Spleen (tissue), 11 donors: ENCODE measurements around the gene RSBN1L. TPM values are rescaled to one million over a fixed set of nuclear protein-coding genes. Genes with fewer than 3 reads are reported as not detected.

Source experiments
- DNase-seq: peaks from one replicate; pipeline ENCODE4 v3.0.0-alpha.2; 2020
- H3K27ac ChIP-seq, 8 donors: fragments of 200-600 bp; sonication (generic) in 7 of 8; 1 replicate in 4 of 8; 2 replicates in 4 of 8; pipeline versions ENCODE4 v1.5.0 to v1.8.0; 2016 to 2021; ENCODE audit warnings: inconsistent platforms in 4 of 8, mild to moderate bottlenecking in 4 of 8, moderate library complexity in 1 of 8
- H3K27me3 ChIP-seq, 7 donors: fragments of 200-600 bp; sonication (generic) in 6 of 7; replicated peaks in 1 of 7; 1 replicate in 4 of 7; 2 replicates in 3 of 7; pipeline versions ENCODE4 v1.5.0 to v1.8.0; 2016 to 2021; ENCODE audit warnings: inconsistent platforms in 3 of 7, mild to moderate bottlenecking in 1 of 7
- H3K36me3 ChIP-seq, 6 donors: fragments of 200-600 bp; sonication (generic) in 5 of 6; 1 replicate in 4 of 6; 2 replicates in 2 of 6; pipeline versions ENCODE4 v1.5.0 to v1.8.0; 2016 to 2021; ENCODE audit warnings: inconsistent platforms in 2 of 6
- H3K4me1 ChIP-seq, 6 donors: fragments of 200-600 bp; sonication (generic) in 5 of 6; 1 replicate in 3 of 6; 2 replicates in 3 of 6; pipeline versions ENCODE4 v1.5.0 to v1.8.0; 2016 to 2021; ENCODE audit warnings: inconsistent platforms in 3 of 6
- H3K4me3 ChIP-seq, 8 donors: fragments of 200-600 bp; sonication (generic) in 7 of 8; 1 replicate in 4 of 8; 2 replicates in 4 of 8; pipeline versions ENCODE4 v1.5.0 to v1.8.0; 2016 to 2021; ENCODE audit warnings: inconsistent platforms in 4 of 8, mild to moderate bottlenecking in 4 of 8, moderate library complexity in 2 of 8
- H3K9me3 ChIP-seq, 8 donors: fragments of 200-600 bp; sonication (generic) in 7 of 8; 1 replicate in 4 of 8; 2 replicates in 4 of 8; pipeline versions ENCODE4 v1.5.0 to v1.8.0; 2016 to 2021; ENCODE audit warnings: inconsistent platforms in 4 of 8
- CTCF ChIP-seq, 11 experiments: fragments of 200-600 bp in 7 of 11; fragments of 450-650 bp in 4 of 11; sonication (generic) in 4 of 11; IDR thresholded peaks in 8 of 11; conservative IDR thresholded peaks in 3 of 11; 1 replicate in 7 of 11; 2 replicates in 4 of 11; pipeline versions ENCODE4 v1.4.0 to v1.8.0; 2016 to 2021; ENCODE audit warnings: antibody characterized with exemption in 11 of 11, inconsistent platforms in 4 of 11, mild to moderate bottlenecking in 1 of 11
- POLR2A ChIP-seq, 3 donors: fragments of 450-650 bp; IDR thresholded peaks; one replicate each; pipeline ENCODE4 v1.5.1; 2017; ENCODE audit warnings: antibody characterized with exemption in 3 of 3, mild to moderate bottlenecking in 1 of 3
- POLR2AphosphoS5 ChIP-seq, 3 donors: sonication (generic); formaldehyde crosslinking; IDR thresholded peaks; one replicate each; pipeline ENCODE4 v1.5.1; 2017; ENCODE audit warnings: antibody characterized with exemption in 3 of 3
- WGBS, 5 donors: extraction: QIAGEN DNeasy Blood & Tissue Kit in 3 of 5; methylation state at CpG; one replicate each; pipeline versions ENCODE4 v1.1.5 to v1.1.7; 2013 to 2018; 5-methylcytosine and 5-hydroxymethylcytosine counted together
- intact Hi-C: fragments of 100-400 bp; cut with DNase I; formaldehyde crosslinking; loops from one replicate; pipeline ENCODE4 v1.15.0; 2023; ENCODE audit warnings: low total_unique reads
- polyA plus RNA-seq, 3 donors: library from polyadenylated mRNA; stranded (reverse); fragments of 200-250 nt; gene quantifications; one replicate each; pipeline ENCODE4 v1.2.1, GENCODE V29; 2013
- total RNA-seq, 7 donors: library from RNA; depleted of rRNA in 3 of 7; stranded (reverse); fragments of >200 nt in 3 of 7; fragmentation: NEBNext Ultra II Directional in 4 of 7; extraction: Animal tissue kit (Norgen Biotek cat#: 25700) in 4 of 7; gene quantifications; one replicate each; pipeline versions ENCODE4 v1.1.0 to v1.2.1, GENCODE V29; 2016 to 2021
- donor health status: healthy with polysubstance abuse.
- donor health status: DM: no; HTN: no; CAD: no; lungs with moderate emphysema.
- donor health status: DM: no; HTN: no; CAD: no.
- donor health status: Bipolar disorder and iron deficiency.
- donor health status: healthy.
- donor health status: DM: no; HTN: no; CAD: no.
- donor health status: DM: yes; HTN: yes; CAD: no.

RSBN1L gene
- total and polyA plus RNA-seq, 10 donors: 9.4 to 32.5 (median 27.5) TPM

- Histone ChIP-seq H3K9me3 (no peaks in the 10 kb centered on the region), H3K4me1 (peaks cover 0 to 60% (median 35%) of the 10 kb centered on the region in 6 donors), H3K4me3 (no peak overlapping the region), H3K27ac (no peak overlapping the region), H3K36me3 (peaks cover 0 to 36% (median 3%) of the 10 kb centered on the region in 6 donors), H3K27me3 (no peaks in the 10 kb centered on the region)
- intact Hi-C loops: no loop called here
- WGBS, 5 donors: 79 to 91% (median 86%) methylated on average over 9 of the region's 9 CpGs
- DNase-seq: no peak
- no peak for TF ChIP-seq POLR2A (IDR thresholded peaks at IDR 0.05)
- TF ChIP-seq POLR2AphosphoS5 (IDR thresholded peaks at IDR 0.05): no peak
- no peak for TF ChIP-seq CTCF (IDR thresholded peaks at IDR 0.05 in 8 of 11, conservative IDR thresholded peaks at IDR 0.05 in 3 of 11)
Measured at GRCh38 chr7:77734659-77735421, 38.6 kb downstream of the RSBN1L start.

- DNase-seq: no peak
- peaks cover 0 to 54% (median 30%) of the 10 kb centered on the region in 6 donors for H3K4me1 ChIP-seq
- H3K27ac ChIP-seq: no peak overlapping the region
- peaks cover 0 to 37% (median 3%) of the 10 kb centered on the region in 6 donors for H3K36me3 ChIP-seq
- H3K9me3 ChIP-seq: no peaks in the 10 kb centered on the region
- H3K27me3 ChIP-seq: no peaks in the 10 kb centered on the region
- no peak for TF ChIP-seq POLR2A (IDR thresholded peaks at IDR 0.05)
- no peak for TF ChIP-seq POLR2AphosphoS5 (IDR thresholded peaks at IDR 0.05)
- TF ChIP-seq CTCF (IDR thresholded peaks at IDR 0.05 in 8 of 11, conservative IDR thresholded peaks at IDR 0.05 in 3 of 11): no peak
- WGBS, 5 donors: 54 to 88% (median 82%) methylated on average over 1 of the region's 1 CpG
- intact Hi-C loops: no loop called here
- H3K4me3 ChIP-seq: no peak overlapping the region
Measured at GRCh38 chr7:77735457-77735856, 39.2 kb downstream of the RSBN1L start.

GRCh38 chr7:77736991-77737390 lies 40.7 kb downstream of the RSBN1L start:
- TF ChIP-seq POLR2AphosphoS5 (IDR thresholded peaks at IDR 0.05) (no peak), CTCF (IDR thresholded peaks at IDR 0.05 in 8 of 11, conservative IDR thresholded peaks at IDR 0.05 in 3 of 11) (no peak), POLR2A (IDR thresholded peaks at IDR 0.05) (no peak)
- H3K4me1 ChIP-seq: peaks cover 0 to 39% (median 24%) of the 10 kb centered on the region in 6 donors
- H3K27me3 ChIP-seq: no peaks in the 10 kb centered on the region
- no peak overlapping the region for H3K4me3 ChIP-seq
- intact Hi-C loops: no loop called here
- H3K27ac ChIP-seq: no peak overlapping the region
- whole genome bisulfite sequencing, 5 donors: 96 to 99% (median 97%) methylated on average over 5 of the region's 5 CpGs
- no peak for DNase-seq
- H3K9me3 ChIP-seq: no peaks in the 10 kb centered on the region
- H3K36me3 ChIP-seq: peaks cover 0 to 46% (median 3%) of the 10 kb centered on the region in 6 donors

- no peak overlapping the region for H3K27ac ChIP-seq
- intact Hi-C loops: no loop called here
- no peaks in the 10 kb centered on the region for H3K27me3 ChIP-seq
- no peaks in the 10 kb centered on the region for H3K9me3 ChIP-seq
- DNase-seq: no peak
- no peak overlapping the region for H3K4me3 ChIP-seq
- peaks cover 0 to 35% (median 23%) of the 10 kb centered on the region in 6 donors for H3K4me1 ChIP-seq
- 94 to 100% (median 100%) methylated on average over 1 of the region's 1 CpG for WGBS, 5 donors
- H3K36me3 ChIP-seq: peaks cover 0 to 57% (median 3%) of the 10 kb centered on the region in 6 donors
- no peak for TF ChIP-seq CTCF (IDR thresholded peaks at IDR 0.05 in 8 of 11, conservative IDR thresholded peaks at IDR 0.05 in 3 of 11)
- TF ChIP-seq POLR2A (IDR thresholded peaks at IDR 0.05): no peak
- TF ChIP-seq POLR2AphosphoS5 (IDR thresholded peaks at IDR 0.05): no peak
Measured at GRCh38 chr7:77738382-77738781, 42.1 kb downstream of the RSBN1L start.
